H1 (cell line): ENCODE measurements around the gene FSIP1. TPM values are rescaled to one million over a fixed set of nuclear protein-coding genes. Genes with fewer than 3 reads are reported as not detected.

Source experiments
- RAD21 ChIP-seq, 2 experiments: IDR thresholded peaks in 1 of 2; conservative IDR thresholded peaks in 1 of 2; 2 replicates each; pipeline ENCODE4 v1.6.1; 2011; ENCODE audit warnings: low read depth in 2 of 2, low read length in 2 of 2, improper control_type of control experiment in 1 of 2, inconsistent platforms in 1 of 2, mild to moderate bottlenecking in 1 of 2, moderate library complexity in 1 of 2
- polyA plus RNA-seq, 7 experiments: library from polyadenylated mRNA; depleted of rRNA in 3 of 7; stranded (reverse) in 5 of 7; unstranded in 2 of 7; fragments of >200 nt in 5 of 7; fragments of 200-250 nt in 2 of 7; gene quantifications; 1 replicate in 5 of 7; 2 replicates in 1 of 7; 4 replicates in 1 of 7; pipeline versions ENCODE4 v1.2.1 to v1.2.3, GENCODE V29; 2011 to 2013; ENCODE audit warnings: missing spikeins in 2 of 7, mixed read lengths in 2 of 7
- total RNA-seq: library from RNA; stranded (reverse); fragmentation: NEBNext Ultra II Directional; extraction: Animal tissue kit (Norgen Biotek cat#: 25700); gene quantifications from 2 replicates; pipeline ENCODE4 v1.2.1, GENCODE V29; 2021

Gene FSIP1
- total and polyA plus RNA-seq, 2 of the 8 experiments (the other 6 are each of a cell fraction or from before 2014, with no cell fraction given) = 0.18 to 1.3 TPM

GRCh38 chr15:39602143-39602542 lies 180.5 kb downstream of the FSIP1 start (continued):
- peak; percentile 71 to 77 for TF ChIP-seq RAD21 (IDR thresholded peaks at IDR 0.05 in 1 of 2, conservative IDR thresholded peaks at IDR 0.05 in 1 of 2; ENCODE audit: low read depth in 2 of 2, low read length in 2 of 2)
- TF ChIP-seq, all 59 proteins: peak for 3
